Lung (tissue), 12 donors: ENCODE data around the gene TENM3. TPM values are rescaled to one million over a fixed set of nuclear protein-coding genes. Genes with fewer than 3 reads are reported as not detected.

Experiments
- ATAC-seq: fragments of 200-7000 bp; cut with Tn5 transposase; one replicate; pipeline ENCODE4 v1.9.1; 2020; ENCODE audit warnings: moderate number of reproducible peaks; ENCODE audit not compliant: insufficient read depth, low FRiP score
- DNase-seq, 3 donors: peaks; one replicate each; pipeline ENCODE4 v3.0.0-alpha.2; 2013 to 2017
- H3K27ac ChIP-seq, 2 donors: one replicate each; pipeline ENCODE4 v1.5.1; 2013; ENCODE audit warnings: mild to moderate bottlenecking in 2 of 2, moderate library complexity in 2 of 2, control low read depth in 1 of 2, inconsistent platforms in 1 of 2, low read depth in 1 of 2, low read length in 1 of 2
- H3K27me3 ChIP-seq, 3 donors: one replicate each; pipeline ENCODE4 v1.5.1; 2013; ENCODE audit warnings: low read length in 2 of 3; ENCODE audit not compliant: control insufficient read depth in 3 of 3, insufficient read depth in 3 of 3
- H3K36me3 ChIP-seq, 4 donors: one replicate each; pipeline ENCODE4 v1.5.1; 2013; ENCODE audit warnings: low read length in 4 of 4, mild to moderate bottlenecking in 1 of 4, moderate library complexity in 1 of 4; ENCODE audit not compliant: control insufficient read depth in 4 of 4, insufficient read depth in 4 of 4
- H3K4me1 ChIP-seq, 5 donors: one replicate each; pipeline ENCODE4 v1.5.1; 2013; ENCODE audit warnings: low read length in 5 of 5, mild to moderate bottlenecking in 2 of 5, moderate library complexity in 1 of 5; ENCODE audit not compliant: control insufficient read depth in 5 of 5, insufficient read depth in 5 of 5
- H3K4me3 ChIP-seq: one replicate; pipeline ENCODE4 v1.5.1; 2013; ENCODE audit warnings: mild to moderate bottlenecking, control low read depth, moderate library complexity
- H3K9ac ChIP-seq, 2 donors: one replicate each; pipeline ENCODE4 v1.5.1; 2013; ENCODE audit warnings: low read length in 2 of 2, control low read depth in 1 of 2; ENCODE audit not compliant: insufficient read depth in 1 of 2
- H3K9me3 ChIP-seq, 4 donors: one replicate each; pipeline ENCODE4 v1.5.1; 2013; ENCODE audit warnings: low read length in 3 of 4, mild to moderate bottlenecking in 1 of 4, moderate library complexity in 1 of 4; ENCODE audit not compliant: control insufficient read depth in 4 of 4, insufficient read depth in 3 of 4
- WGBS, 2 donors: extraction: QIAGEN DNeasy Blood & Tissue Kit; methylation state at CpG; one replicate each; pipeline ENCODE4 v1.1.7; 2013; 5-methylcytosine and 5-hydroxymethylcytosine counted together
- polyA plus RNA-seq, 2 donors: library from polyadenylated mRNA; stranded (reverse); fragments of 200-250 nt; gene quantifications; one replicate each; pipeline ENCODE4 v1.2.1, GENCODE V29; 2013
- total RNA-seq, 2 donors: library from RNA; depleted of rRNA in 1 of 2; stranded (reverse); fragments of >200 nt in 1 of 2; gene quantifications; one replicate each; pipeline ENCODE4 v1.2.1, GENCODE V29; 2014 to 2021
- TF ChIP-seq, protein P1 (sequence below): IDR thresholded peaks from 2 replicates; pipeline ENCODE4 v1.5.1; 2012; ENCODE audit warnings: mild to moderate bottlenecking; ENCODE audit errors: control extremely low read depth, extremely low read depth
- donor health status: control.
- donor health status: control.
- donor health status: Bipolar disorder and iron deficiency.
- donor health status: healthy.
- donor health status: DM: yes; HTN: yes; CAD: no.

Gene TENM3
- total and polyA plus RNA-seq, 4 donors = 0.14 to 5.3 (median 2.2) TPM

- H3K27me3 ChIP-seq = no peaks in the 10 kb centered on the region
- WGBS, 2 donors = 83 to 89% methylated on average over 2 of the region's 2 CpGs
- ATAC-seq = no peak
Measured at GRCh38 chr4:182510836-182511235, 267.6 kb downstream of the TENM3 start.

DNA sequence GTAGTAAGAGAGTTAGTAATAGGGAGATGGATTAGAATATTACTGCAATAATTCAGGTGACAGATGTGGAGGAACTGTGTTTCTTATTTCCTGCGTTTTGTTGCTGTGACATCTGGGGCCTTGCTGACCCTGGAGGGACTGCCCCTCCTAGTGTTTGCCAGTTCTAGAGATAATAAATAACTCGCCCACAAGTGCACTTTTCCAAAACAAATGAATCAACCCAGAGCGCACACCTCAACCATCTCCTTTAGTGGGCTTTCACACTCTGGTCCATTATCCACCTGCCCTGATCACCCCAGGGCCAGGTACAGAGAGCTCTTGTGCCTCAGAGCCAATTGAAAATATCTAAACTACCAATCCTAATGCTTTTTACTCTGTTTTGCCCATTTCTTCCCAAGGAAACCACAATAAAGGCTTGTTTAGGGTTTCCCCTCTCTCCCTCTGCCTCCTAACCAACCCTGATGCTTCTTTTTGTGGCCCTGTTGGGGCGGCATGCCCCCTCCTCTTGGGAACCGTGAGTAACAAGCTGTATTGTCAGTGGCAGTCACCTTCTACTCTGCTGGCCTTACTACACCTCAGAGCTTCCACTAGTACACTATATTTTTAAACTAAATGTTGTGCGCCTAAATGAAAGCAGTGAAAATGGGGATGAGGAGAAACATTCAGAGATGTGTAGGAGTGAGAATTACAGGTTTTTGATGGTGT is 270.5 kb downstream of the TENM3 start:
- Histone ChIP-seq H3K36me3 (no peaks in the 10 kb centered on the region), H3K4me3 (no peak overlapping the region), H3K9me3 (no peaks in the 10 kb centered on the region), H3K9ac (no peak overlapping the region), H3K27me3 (no peaks in the 10 kb centered on the region), H3K27ac (no peak overlapping the region), H3K4me1 (no peaks in the 10 kb centered on the region)
- WGBS, 2 donors = 58 to 64% methylated on average over 6 of the region's 6 CpGs
- DNase-seq (no peak), ATAC-seq (no peak)
- TF ChIP-seq, protein P1, sequence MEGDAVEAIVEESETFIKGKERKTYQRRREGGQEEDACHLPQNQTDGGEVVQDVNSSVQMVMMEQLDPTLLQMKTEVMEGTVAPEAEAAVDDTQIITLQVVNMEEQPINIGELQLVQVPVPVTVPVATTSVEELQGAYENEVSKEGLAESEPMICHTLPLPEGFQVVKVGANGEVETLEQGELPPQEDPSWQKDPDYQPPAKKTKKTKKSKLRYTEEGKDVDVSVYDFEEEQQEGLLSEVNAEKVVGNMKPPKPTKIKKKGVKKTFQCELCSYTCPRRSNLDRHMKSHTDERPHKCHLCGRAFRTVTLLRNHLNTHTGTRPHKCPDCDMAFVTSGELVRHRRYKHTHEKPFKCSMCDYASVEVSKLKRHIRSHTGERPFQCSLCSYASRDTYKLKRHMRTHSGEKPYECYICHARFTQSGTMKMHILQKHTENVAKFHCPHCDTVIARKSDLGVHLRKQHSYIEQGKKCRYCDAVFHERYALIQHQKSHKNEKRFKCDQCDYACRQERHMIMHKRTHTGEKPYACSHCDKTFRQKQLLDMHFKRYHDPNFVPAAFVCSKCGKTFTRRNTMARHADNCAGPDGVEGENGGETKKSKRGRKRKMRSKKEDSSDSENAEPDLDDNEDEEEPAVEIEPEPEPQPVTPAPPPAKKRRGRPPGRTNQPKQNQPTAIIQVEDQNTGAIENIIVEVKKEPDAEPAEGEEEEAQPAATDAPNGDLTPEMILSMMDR = no peak

More at GRCh38 chr4:182510836-182511235, 267.6 kb downstream of the TENM3 start:
- TF ChIP-seq, protein P1 = no peak
- no peaks in the 10 kb centered on the region for H3K36me3 ChIP-seq
- no peak for DNase-seq
- no peak overlapping the region for H3K4me3 ChIP-seq
- no peak overlapping the region for H3K27ac ChIP-seq
- H3K4me1 ChIP-seq = no peaks in the 10 kb centered on the region
- no peak overlapping the region for H3K9ac ChIP-seq
- no peaks in the 10 kb centered on the region for H3K9me3 ChIP-seq

DNA sequence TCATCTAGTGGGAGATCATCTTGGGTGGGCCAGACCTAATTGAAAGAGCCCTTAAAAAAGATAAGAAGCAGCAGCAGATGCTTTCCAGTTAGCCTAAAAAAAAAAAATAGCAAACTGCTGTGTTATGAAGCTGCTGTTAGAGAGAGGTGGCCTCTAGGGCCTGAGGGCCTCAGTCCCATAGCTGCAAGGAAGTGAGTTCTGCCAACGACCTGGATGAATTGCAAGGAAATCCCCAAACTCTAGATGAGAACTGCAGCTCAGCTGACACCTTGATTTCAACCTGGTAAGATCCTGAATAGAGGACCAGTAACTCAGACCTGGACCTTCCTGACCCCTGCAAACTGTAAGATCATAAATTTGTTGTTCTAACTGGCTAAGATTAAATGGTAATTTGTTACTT is 275.2 kb downstream of the TENM3 start:
- no peak for DNase-seq
- H3K9ac ChIP-seq = no peak overlapping the region
- TF ChIP-seq, protein P1 = no peak
- H3K4me1 ChIP-seq = no peaks in the 10 kb centered on the region
- H3K36me3 ChIP-seq = no peaks in the 10 kb centered on the region
- no peaks in the 10 kb centered on the region for H3K27me3 ChIP-seq
- H3K9me3 ChIP-seq = no peaks in the 10 kb centered on the region
- H3K4me3 ChIP-seq = no peak overlapping the region
- no peak overlapping the region for H3K27ac ChIP-seq
- 13 to 19% methylated on average over 1 of the region's 1 CpG for WGBS, 2 donors
- no peak for ATAC-seq

DNA sequence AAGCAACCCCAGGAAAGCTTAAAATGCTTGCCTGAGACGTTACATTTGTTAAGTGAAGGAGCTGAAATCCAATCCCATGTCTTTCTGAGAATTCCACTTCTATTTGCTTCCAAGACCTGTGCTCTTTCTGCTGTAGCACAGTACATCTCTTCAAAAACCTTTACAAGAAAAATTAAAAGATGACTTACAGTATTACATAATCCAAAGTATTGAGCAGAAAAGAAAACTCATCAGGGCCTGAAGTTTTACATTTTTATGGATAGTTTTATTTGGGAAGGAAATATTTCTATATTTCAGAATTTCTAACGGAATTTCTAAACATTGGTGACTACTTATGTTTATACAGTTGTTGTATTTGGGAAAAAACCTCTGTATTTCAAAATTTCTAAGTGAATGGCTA is 276.3 kb downstream of the TENM3 start:
- H3K27ac ChIP-seq = no peak overlapping the region

More for the DNA sequence above, 276.3 kb downstream of the TENM3 start:
- H3K9me3 ChIP-seq = no peaks in the 10 kb centered on the region
- TF ChIP-seq, protein P1 = no peak
- H3K27me3 ChIP-seq = no peaks in the 10 kb centered on the region
- DNase-seq (no peak), ATAC-seq (no peak)
- H3K4me1 ChIP-seq = no peaks in the 10 kb centered on the region
- 55 to 69% methylated on average over 2 of the region's 2 CpGs for WGBS, 2 donors
- H3K4me3 ChIP-seq = no peak overlapping the region
- no peaks in the 10 kb centered on the region for H3K36me3 ChIP-seq
- H3K9ac ChIP-seq = no peak overlapping the region
